ENCODE results near the gene DPP9.

DNA sequence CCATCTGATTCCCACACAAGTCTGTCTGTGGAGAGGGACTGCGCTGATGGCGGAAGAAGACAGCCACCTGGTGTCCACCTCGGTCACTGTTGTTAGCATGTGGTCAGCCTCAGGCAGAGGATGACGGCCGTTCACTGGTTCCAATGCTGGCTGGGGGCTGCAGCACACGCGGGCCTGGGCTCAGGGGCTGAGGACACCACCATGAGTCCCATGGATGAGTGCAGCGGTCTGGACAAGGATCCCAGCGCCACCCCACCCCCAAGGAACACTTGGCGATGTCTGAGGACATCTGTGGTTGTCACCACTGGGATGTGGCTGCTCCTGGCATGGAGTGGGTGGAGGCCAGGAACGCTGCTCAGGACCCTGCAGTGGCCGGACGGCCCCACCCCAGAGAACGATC lies 10.9 kb downstream of the DPP9 start:
- TF ChIP-seq POLR2A (IDR thresholded peaks at IDR 0.05; ENCODE audit: low read depth, low read length) (no peak), POLR2AphosphoS5 (IDR thresholded peaks at IDR 0.05; ENCODE audit: low read depth, low read length) (no peak), PAX5 (IDR thresholded peaks at IDR 0.05; ENCODE audit: insufficient read depth, low read length, severe bottlenecking) (no peak), POU2F2 (IDR thresholded peaks at IDR 0.05; ENCODE audit: low read depth, low read length) (no peak)

Data from GM12891 (cell line).